ENCODE data around the gene ADGRE3.

DNA sequence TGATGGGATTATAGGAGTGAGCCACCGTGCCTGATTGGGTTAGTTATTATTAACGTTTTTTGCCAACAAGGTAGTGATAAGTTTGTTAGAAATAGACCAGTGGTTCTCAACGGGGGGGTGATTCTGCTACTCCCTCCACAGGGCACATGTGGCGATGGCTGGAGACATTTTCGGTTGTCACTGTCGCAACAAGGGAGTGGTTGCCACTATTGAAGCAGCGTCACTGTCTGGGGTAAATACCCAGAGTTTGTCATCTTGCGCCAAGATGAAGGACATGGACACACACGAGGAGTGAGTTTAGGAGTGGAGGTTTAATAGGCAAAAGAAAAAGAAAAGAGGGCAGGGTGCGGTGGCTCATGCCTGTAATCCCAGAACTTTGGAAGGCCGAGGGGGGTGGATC lies 18.9 kb downstream of the ADGRE3 start:
- TF ChIP-seq, protein P1, sequence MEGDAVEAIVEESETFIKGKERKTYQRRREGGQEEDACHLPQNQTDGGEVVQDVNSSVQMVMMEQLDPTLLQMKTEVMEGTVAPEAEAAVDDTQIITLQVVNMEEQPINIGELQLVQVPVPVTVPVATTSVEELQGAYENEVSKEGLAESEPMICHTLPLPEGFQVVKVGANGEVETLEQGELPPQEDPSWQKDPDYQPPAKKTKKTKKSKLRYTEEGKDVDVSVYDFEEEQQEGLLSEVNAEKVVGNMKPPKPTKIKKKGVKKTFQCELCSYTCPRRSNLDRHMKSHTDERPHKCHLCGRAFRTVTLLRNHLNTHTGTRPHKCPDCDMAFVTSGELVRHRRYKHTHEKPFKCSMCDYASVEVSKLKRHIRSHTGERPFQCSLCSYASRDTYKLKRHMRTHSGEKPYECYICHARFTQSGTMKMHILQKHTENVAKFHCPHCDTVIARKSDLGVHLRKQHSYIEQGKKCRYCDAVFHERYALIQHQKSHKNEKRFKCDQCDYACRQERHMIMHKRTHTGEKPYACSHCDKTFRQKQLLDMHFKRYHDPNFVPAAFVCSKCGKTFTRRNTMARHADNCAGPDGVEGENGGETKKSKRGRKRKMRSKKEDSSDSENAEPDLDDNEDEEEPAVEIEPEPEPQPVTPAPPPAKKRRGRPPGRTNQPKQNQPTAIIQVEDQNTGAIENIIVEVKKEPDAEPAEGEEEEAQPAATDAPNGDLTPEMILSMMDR (conservative IDR thresholded peaks at IDR 0.05; ENCODE audit: low read length): no peak
- TF ChIP-seq EZH2phosphoT487 (IDR thresholded peaks at IDR 0.05; ENCODE audit: borderline replicate concordance, low read depth, low read length): no peak

Data from OCI-LY7 (cell line).